Upper lobe of right lung (tissue), 1 donor: ENCODE data around the gene HS6ST2. TPM values are rescaled to one million over a fixed set of nuclear protein-coding genes. Genes with fewer than 3 reads are reported as not detected.

Experiments used
- ATAC-seq: fragments of 200-7000 bp; cut with Tn5 transposase; one replicate; pipeline ENCODE4 v1.9.1; 2020; ENCODE audit warnings: mild to moderate bottlenecking, moderate library complexity
- DNase-seq: peaks from one replicate; pipeline ENCODE4 v3.0.0-alpha.2; 2020
- H3K27ac ChIP-seq: fragments of 200-600 bp; one replicate; pipeline ENCODE4 v1.8.0; 2022
- H3K27me3 ChIP-seq: fragments of 200-600 bp; one replicate; pipeline ENCODE4 v1.8.0; 2022; ENCODE audit warnings: mild to moderate bottlenecking
- H3K36me3 ChIP-seq: fragments of 200-600 bp; one replicate; pipeline ENCODE4 v1.8.0; 2022
- H3K4me1 ChIP-seq: fragments of 200-600 bp; one replicate; pipeline ENCODE4 v1.8.0; 2022
- H3K4me3 ChIP-seq: fragments of 200-600 bp; one replicate; pipeline ENCODE4 v1.8.0; 2022; ENCODE audit warnings: mild to moderate bottlenecking
- H3K9me3 ChIP-seq: fragments of 200-600 bp; one replicate; pipeline ENCODE4 v1.8.0; 2022
- intact Hi-C: fragments of 100-400 bp; cut with DNase I; formaldehyde crosslinking; loops from one replicate; pipeline ENCODE4 v1.11.0; 2022
- total RNA-seq: library from RNA; stranded (reverse); fragmentation: NEBNext Ultra II Directional; extraction: Animal tissue kit (Norgen Biotek cat#: 25700); gene quantifications from one replicate; pipeline ENCODE4 v1.2.1, GENCODE V29; 2021
- TF ChIP-seq, protein P1 (sequence below): fragments of 200-600 bp; IDR thresholded peaks from one replicate; pipeline ENCODE4 v1.8.0; 2022; ENCODE audit warnings: antibody characterized with exemption
- donor health status: DM: no; HTN: yes; CAD: no; lungs with severe emphysema.

The HS6ST2 gene
- total RNA-seq, 1 donor from 2014 or later: 0.87 TPM

DNA sequence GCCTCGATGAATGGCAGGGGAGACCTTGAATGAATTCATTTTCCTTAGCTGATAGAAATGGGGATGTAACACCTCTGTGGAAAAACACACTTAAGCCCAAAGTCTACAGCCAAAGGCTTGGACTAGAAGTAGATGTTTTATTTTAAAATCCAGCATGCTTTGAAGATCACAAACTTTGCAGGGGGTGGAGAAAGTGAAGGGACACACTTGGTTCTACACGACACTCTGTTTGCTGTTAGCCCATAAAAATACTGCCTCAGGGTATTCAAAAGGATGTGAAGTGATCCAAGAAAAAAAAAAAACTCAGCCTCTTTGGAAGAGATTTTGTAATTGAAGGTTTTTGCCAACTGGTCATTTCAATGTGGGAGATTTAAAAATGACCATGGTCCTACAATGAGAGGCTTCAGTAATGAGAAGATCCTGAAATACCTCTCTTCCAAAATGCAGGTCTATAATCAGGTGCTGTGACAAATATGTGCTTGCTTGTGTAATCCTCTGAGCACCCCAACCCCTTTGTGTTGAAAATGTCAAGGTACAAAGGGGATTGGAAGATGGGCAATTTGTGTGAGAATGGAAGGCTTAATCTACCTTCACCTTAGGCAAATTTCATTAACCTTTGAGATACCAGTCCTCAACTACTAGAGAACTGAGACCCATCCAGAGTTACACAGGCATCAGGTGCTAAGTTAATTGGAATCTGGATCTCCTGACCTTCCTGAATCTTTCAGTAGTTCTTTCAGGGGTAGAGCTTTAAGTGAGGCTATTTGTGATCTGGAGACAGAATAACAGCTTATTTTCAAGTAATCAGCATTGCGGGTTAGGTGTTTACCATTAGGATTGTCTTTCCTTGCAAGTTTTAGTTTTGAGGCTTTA, 82.5 kb downstream of the HS6ST2 start:
- no peak for DNase-seq
- H3K4me3 ChIP-seq: no peak overlapping the region
- TF ChIP-seq, protein P1, sequence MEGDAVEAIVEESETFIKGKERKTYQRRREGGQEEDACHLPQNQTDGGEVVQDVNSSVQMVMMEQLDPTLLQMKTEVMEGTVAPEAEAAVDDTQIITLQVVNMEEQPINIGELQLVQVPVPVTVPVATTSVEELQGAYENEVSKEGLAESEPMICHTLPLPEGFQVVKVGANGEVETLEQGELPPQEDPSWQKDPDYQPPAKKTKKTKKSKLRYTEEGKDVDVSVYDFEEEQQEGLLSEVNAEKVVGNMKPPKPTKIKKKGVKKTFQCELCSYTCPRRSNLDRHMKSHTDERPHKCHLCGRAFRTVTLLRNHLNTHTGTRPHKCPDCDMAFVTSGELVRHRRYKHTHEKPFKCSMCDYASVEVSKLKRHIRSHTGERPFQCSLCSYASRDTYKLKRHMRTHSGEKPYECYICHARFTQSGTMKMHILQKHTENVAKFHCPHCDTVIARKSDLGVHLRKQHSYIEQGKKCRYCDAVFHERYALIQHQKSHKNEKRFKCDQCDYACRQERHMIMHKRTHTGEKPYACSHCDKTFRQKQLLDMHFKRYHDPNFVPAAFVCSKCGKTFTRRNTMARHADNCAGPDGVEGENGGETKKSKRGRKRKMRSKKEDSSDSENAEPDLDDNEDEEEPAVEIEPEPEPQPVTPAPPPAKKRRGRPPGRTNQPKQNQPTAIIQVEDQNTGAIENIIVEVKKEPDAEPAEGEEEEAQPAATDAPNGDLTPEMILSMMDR: no peak
- intact Hi-C loops: no loop called here
- H3K36me3 ChIP-seq: no peaks in the 10 kb centered on the region
- H3K9me3 ChIP-seq: no peaks in the 10 kb centered on the region
- H3K4me1 ChIP-seq: no peaks in the 10 kb centered on the region
- ATAC-seq: no peak
- H3K27me3 ChIP-seq: no peaks in the 10 kb centered on the region
- no peak overlapping the region for H3K27ac ChIP-seq

DNA sequence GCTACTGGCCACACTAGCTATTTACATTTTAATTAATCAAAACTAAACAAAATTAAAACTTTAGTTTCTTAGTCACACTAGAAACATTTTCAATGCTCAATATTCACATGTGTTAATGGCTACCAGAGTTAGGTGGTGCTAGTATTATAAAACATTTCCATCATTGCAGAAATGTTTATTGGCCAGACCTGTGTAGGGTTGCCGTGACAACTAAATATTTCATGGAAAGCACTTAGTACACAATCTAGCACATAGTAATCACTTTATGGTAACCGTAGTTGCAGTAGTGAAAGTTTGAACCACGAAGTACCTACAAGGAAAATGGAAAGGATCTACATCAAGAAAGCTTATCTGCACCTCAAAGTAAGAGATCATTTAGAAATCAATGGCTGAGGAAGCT, 95.9 kb downstream of the HS6ST2 start:
- H3K4me3 ChIP-seq: no peak overlapping the region
- TF ChIP-seq, protein P1: no peak
- no peak overlapping the region for H3K27ac ChIP-seq
- H3K4me1 ChIP-seq: no peaks in the 10 kb centered on the region
- H3K9me3 ChIP-seq: no peaks in the 10 kb centered on the region
- intact Hi-C loops: no loop called here
- DNase-seq: no peak
- ATAC-seq: no peak
- H3K36me3 ChIP-seq: no peaks in the 10 kb centered on the region
- H3K27me3 ChIP-seq: no peaks in the 10 kb centered on the region

DNA sequence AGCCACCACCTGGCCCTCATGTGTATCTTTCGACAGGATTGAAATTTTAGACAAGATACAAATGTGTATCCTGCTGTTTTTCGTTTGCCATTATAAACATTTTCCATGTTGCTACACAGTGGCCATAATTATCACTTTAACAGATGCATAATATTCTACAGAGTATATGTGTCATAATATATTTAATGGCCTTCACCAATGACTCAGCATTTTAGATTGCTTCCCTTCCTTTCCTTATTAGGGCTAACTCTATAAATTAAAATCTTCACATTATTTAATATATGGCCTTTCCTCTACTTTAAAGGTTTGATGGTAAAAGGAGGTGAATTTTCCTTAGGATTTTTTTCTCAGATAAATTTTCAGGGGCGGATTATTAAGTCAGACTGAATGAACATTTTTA, 97.4 kb downstream of the HS6ST2 start:
- DNase-seq (no peak), ATAC-seq (no peak)
- Histone ChIP-seq H3K36me3 (no peaks in the 10 kb centered on the region), H3K27me3 (no peaks in the 10 kb centered on the region), H3K4me1 (no peaks in the 10 kb centered on the region), H3K9me3 (no peaks in the 10 kb centered on the region), H3K27ac (no peak overlapping the region), H3K4me3 (no peak overlapping the region)
- TF ChIP-seq, protein P1: no peak
- intact Hi-C loops: no loop called here

DNA sequence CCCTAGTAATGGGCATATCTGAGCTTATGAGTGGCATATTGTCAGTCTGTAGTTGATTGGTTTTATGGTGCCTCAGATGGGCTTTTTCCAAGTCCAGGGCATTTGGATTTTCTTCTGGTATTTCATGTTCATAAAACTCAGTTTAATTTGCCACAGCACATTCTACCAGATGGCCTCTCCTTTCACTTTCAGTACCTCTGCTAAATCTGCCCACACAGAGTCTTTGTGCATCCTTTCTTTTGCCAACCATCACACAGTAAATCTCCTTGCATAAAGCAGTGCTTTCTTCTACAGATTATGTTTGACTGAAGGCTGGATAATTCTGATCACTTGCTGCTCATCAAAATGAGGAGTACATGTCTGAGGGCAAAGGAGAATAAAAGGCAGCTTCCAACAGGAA, 98.2 kb downstream of the HS6ST2 start:
- Histone ChIP-seq H3K36me3 (no peaks in the 10 kb centered on the region), H3K4me3 (no peak overlapping the region), H3K27ac (no peak overlapping the region), H3K4me1 (no peaks in the 10 kb centered on the region), H3K27me3 (no peaks in the 10 kb centered on the region), H3K9me3 (no peaks in the 10 kb centered on the region)
- DNase-seq (no peak), ATAC-seq (no peak)
- TF ChIP-seq, protein P1: no peak
- intact Hi-C loops: no loop called here

DNA sequence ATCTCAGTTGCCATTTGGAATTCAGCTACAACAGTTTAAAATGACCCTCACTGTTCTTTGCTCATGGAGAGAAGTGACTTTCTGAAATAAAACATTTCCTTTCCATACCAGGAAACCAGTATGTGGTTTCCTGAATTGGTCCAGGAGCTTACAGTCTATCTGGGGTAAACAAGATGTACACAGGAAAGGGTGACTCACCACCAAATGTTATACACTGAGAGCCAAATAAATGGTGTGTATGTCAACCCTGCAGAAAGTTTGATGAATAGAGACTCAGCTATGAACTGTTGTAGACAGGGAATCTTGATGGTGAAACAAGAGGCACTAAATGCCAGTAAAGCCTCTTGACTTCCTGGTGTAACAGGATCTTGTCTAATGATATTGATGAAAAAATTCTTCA, 100.4 kb downstream of the HS6ST2 start:
- Histone ChIP-seq H3K36me3 (no peaks in the 10 kb centered on the region), H3K27me3 (no peaks in the 10 kb centered on the region), H3K4me1 (no peaks in the 10 kb centered on the region), H3K4me3 (no peak overlapping the region), H3K9me3 (no peaks in the 10 kb centered on the region), H3K27ac (no peak overlapping the region)
- TF ChIP-seq, protein P1: no peak
- no peak for DNase-seq
- ATAC-seq: no peak
- intact Hi-C loops: no loop called here
